ENCODE measurements around the gene PEX1.
"Not testable (repeated sequence)": the region's sequence is repeated elsewhere in the genome, so short reads cannot be mapped to it uniquely, and the experiment has no call there.

The PEX1 gene

DNA sequence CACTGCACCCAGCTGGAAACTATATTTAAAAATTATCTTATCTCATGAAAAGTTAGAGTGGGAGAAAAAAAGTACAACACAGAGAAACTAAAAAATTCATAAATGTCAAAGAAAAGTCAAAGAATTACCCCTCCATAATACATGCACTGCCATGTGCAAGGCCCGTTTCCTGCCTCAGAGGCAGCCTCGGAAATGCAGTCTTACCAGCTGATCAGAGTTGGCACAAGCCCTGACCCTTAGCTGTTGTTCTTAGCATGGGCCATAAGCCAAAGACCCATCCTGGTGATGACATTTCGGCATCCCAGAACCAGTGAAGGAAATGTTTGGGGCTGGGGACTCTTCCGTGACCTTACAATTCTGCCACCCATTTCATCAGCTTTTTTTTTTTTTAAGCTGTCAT, 21.9 kb upstream of the PEX1 start:
- Histone ChIP-seq H3K4me1 (ENCODE audit: low read length) (no peaks in the 10 kb centered on the region), H3K9ac (ENCODE audit: low read length) (no peak overlapping the region), H4K20me1 (ENCODE audit: insufficient read depth, low read length) (no peaks in the 10 kb centered on the region), H2AFZ (ENCODE audit: low read depth, low read length) (no peak overlapping the region), H3K27ac (ENCODE audit: low read length) (no peak overlapping the region), H3K4me2 (ENCODE audit: low read length) (no peak overlapping the region), H3K27me3 (ENCODE audit: low read depth, low read length) (no peaks in the 10 kb centered on the region), H3K79me2 (ENCODE audit: low read length) (no peaks in the 10 kb centered on the region), H3K9me3 (ENCODE audit: insufficient read depth, low read length) (no peaks in the 10 kb centered on the region), H3K36me3 (replicated peaks; ENCODE audit: low read depth, low read length) (no peaks in the 10 kb centered on the region), H3K4me3 (ENCODE audit: low read length) (no peak overlapping the region)
- TF ChIP-seq, protein P1, sequence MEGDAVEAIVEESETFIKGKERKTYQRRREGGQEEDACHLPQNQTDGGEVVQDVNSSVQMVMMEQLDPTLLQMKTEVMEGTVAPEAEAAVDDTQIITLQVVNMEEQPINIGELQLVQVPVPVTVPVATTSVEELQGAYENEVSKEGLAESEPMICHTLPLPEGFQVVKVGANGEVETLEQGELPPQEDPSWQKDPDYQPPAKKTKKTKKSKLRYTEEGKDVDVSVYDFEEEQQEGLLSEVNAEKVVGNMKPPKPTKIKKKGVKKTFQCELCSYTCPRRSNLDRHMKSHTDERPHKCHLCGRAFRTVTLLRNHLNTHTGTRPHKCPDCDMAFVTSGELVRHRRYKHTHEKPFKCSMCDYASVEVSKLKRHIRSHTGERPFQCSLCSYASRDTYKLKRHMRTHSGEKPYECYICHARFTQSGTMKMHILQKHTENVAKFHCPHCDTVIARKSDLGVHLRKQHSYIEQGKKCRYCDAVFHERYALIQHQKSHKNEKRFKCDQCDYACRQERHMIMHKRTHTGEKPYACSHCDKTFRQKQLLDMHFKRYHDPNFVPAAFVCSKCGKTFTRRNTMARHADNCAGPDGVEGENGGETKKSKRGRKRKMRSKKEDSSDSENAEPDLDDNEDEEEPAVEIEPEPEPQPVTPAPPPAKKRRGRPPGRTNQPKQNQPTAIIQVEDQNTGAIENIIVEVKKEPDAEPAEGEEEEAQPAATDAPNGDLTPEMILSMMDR (IDR thresholded peaks at IDR 0.05; ENCODE audit: low read depth, low read length) = no peak
- TF ChIP-seq EZH2phosphoT487 (IDR thresholded peaks at IDR 0.05; ENCODE audit: low read depth) = no peak

DNA sequence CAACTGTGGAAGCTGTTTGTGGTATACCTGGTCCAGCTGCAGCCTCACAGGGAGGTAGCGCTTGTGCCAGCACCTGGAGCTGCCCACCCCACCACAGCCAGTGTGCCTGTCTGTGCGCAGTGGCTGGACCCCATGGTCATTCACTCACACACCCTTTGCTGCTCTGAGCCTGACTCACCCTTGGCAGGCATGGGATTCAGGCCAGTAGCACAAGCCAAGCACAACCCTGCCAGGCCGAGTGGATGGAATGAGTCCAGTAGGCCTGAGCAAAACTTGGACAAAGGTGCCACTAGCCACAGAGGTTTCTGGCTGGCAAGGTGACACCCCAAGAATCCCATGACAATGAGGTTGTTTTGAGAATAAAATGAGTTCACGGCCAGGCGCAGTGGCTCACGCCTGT, 19.3 kb upstream of the PEX1 start:
- Histone ChIP-seq H3K27me3 (ENCODE audit: low read depth, low read length) (no peaks in the 10 kb centered on the region), H3K4me2 (ENCODE audit: low read length) (no peak overlapping the region), H3K4me1 (ENCODE audit: low read length) (no peaks in the 10 kb centered on the region), H2AFZ (ENCODE audit: low read depth, low read length) (no peak overlapping the region), H4K20me1 (ENCODE audit: insufficient read depth, low read length) (no peaks in the 10 kb centered on the region), H3K9me3 (ENCODE audit: insufficient read depth, low read length) (no peaks in the 10 kb centered on the region), H3K27ac (ENCODE audit: low read length) (no peak overlapping the region), H3K4me3 (ENCODE audit: low read length) (no peak overlapping the region), H3K79me2 (ENCODE audit: low read length) (no peaks in the 10 kb centered on the region), H3K36me3 (replicated peaks; ENCODE audit: low read depth, low read length) (no peaks in the 10 kb centered on the region), H3K9ac (ENCODE audit: low read length) (no peak overlapping the region)
- TF ChIP-seq, protein P1 (IDR thresholded peaks at IDR 0.05; ENCODE audit: low read depth, low read length) = no peak
- no peak for TF ChIP-seq EZH2phosphoT487 (IDR thresholded peaks at IDR 0.05; ENCODE audit: low read depth)

DNA sequence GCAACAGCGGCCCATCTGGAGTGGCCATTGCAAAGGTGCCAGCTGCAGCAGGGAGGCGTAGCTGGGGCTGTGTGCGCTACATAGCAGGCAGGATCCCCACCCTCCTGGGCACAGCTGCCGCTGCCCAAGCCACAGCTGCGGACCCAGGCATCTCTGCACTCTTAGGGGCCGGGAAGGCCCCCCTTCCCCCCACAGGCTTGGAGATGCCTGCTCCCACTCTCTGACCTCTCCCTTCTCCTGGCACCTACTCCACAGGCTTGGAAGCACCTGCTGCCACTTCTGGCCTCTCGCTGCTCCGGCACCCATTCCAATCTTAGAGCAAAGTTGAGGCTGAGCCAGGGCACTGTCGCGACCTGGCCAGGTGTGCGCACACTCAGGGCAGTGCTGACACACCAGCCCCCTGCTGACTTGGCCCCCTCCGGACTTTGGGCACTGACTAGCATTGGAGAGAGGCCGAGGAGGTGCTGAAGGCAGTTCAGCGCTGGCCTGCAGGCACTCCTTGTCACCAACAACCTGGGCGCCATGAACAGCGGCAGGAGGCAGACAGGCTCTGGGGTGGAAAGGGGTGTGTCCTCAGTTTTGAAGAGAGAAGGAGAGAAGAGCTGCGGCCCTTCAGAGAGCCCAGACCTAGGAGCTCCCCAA, 18.7 kb upstream of the PEX1 start:
- no peaks in the 10 kb centered on the region for H4K20me1 ChIP-seq (ENCODE audit: insufficient read depth, low read length)
- no peaks in the 10 kb centered on the region for H3K27me3 ChIP-seq (ENCODE audit: low read depth, low read length)
- no peaks in the 10 kb centered on the region for H3K4me1 ChIP-seq (ENCODE audit: low read length)
- no peak for TF ChIP-seq EZH2phosphoT487 (IDR thresholded peaks at IDR 0.05; ENCODE audit: low read depth)
- TF ChIP-seq, protein P1 (IDR thresholded peaks at IDR 0.05; ENCODE audit: low read depth, low read length) = no peak
- no peaks in the 10 kb centered on the region for H3K79me2 ChIP-seq (ENCODE audit: low read length)
- no peaks in the 10 kb centered on the region for H3K36me3 ChIP-seq (replicated peaks; ENCODE audit: low read depth, low read length)
- no peak overlapping the region for H3K9ac ChIP-seq (ENCODE audit: low read length)
- H2AFZ ChIP-seq (ENCODE audit: low read depth, low read length) = no peak overlapping the region
- H3K4me2 ChIP-seq (ENCODE audit: low read length) = no peak overlapping the region
- H3K9me3 ChIP-seq (ENCODE audit: insufficient read depth, low read length) = no peaks in the 10 kb centered on the region
- H3K4me3 ChIP-seq (ENCODE audit: low read length) = no peak overlapping the region
- H3K27ac ChIP-seq (ENCODE audit: low read length) = no peak overlapping the region

DNA sequence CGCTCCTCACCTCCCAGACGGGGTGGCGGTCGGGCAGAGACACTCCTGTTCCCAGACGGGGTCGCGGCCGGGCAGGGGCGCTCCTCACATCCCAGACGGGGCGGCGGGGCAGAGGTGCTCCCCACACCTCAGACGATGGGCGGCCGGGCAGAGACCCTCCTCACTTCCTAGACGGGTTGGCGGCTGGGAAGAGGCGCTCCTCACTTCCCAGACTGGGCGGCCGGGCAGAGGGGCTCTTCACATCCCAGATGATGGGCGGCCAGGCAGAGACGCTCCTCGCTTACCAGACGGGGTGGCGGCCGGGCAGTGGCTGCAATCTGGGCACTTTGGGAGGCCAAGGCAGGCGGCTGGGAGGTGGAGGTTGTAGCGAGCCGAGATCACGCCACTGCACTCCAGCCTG, 16.8 kb upstream of the PEX1 start:
- not testable (repeated sequence) for H3K4me3 ChIP-seq (ENCODE audit: low read length); H3K27me3 ChIP-seq (ENCODE audit: low read depth, low read length); H3K36me3 ChIP-seq (replicated peaks; ENCODE audit: low read depth, low read length); H3K4me1 ChIP-seq (ENCODE audit: low read length); H3K9ac ChIP-seq (ENCODE audit: low read length); H2AFZ ChIP-seq (ENCODE audit: low read depth, low read length); H3K4me2 ChIP-seq (ENCODE audit: low read length); H4K20me1 ChIP-seq (ENCODE audit: insufficient read depth, low read length); H3K27ac ChIP-seq (ENCODE audit: low read length); H3K9me3 ChIP-seq (ENCODE audit: insufficient read depth, low read length); H3K79me2 ChIP-seq (ENCODE audit: low read length)

DNA sequence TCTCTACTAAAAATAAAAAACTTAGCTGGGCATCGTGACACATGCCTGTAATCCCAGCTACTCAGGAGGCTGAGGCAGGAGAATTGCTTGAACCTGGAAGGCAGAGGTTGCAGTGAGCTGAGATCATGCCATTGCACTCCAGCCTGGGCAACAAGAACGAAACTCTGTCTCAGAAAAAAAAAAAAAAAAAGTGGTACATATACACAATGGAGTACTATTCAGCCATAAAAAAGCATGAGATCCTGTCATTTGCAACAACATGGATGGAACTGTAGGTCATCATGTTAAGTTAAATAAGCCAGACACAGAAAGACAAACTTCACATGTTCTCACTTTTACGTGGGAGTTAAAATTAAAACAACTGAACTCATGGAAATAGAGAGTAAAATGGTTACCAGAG, 15.2 kb upstream of the PEX1 start:
- not testable (repeated sequence) for H3K27me3 ChIP-seq (ENCODE audit: low read depth, low read length); H3K9me3 ChIP-seq (ENCODE audit: insufficient read depth, low read length); H3K4me1 ChIP-seq (ENCODE audit: low read length); H3K27ac ChIP-seq (ENCODE audit: low read length); H3K4me3 ChIP-seq (ENCODE audit: low read length); H3K79me2 ChIP-seq (ENCODE audit: low read length); H3K36me3 ChIP-seq (replicated peaks; ENCODE audit: low read depth, low read length); H2AFZ ChIP-seq (ENCODE audit: low read depth, low read length); H3K9ac ChIP-seq (ENCODE audit: low read length); H4K20me1 ChIP-seq (ENCODE audit: insufficient read depth, low read length); H3K4me2 ChIP-seq (ENCODE audit: low read length)

Data from OCI-LY3 (cell line).